Stimulated activated CD8-positive, alpha-beta memory T cell treated with anti-CD3 and anti-CD28 coated beads, Interleukin-12 subunit alpha, Interleukin-12 subunit beta, amount 100 ng/mL, for 4 hours (primary cell): ENCODE measurements around the gene CEACAM20.
"Not testable (repeated sequence)": the region's sequence is repeated elsewhere in the genome, so short reads cannot be mapped to it uniquely, and the experiment has no call there.

ENCODE experiments used
- DNase-seq: peaks from one replicate; pipeline ENCODE4 v3.0.0-alpha.2; 2020; ENCODE audit warnings: low read depth

Gene CEACAM20

DNA sequence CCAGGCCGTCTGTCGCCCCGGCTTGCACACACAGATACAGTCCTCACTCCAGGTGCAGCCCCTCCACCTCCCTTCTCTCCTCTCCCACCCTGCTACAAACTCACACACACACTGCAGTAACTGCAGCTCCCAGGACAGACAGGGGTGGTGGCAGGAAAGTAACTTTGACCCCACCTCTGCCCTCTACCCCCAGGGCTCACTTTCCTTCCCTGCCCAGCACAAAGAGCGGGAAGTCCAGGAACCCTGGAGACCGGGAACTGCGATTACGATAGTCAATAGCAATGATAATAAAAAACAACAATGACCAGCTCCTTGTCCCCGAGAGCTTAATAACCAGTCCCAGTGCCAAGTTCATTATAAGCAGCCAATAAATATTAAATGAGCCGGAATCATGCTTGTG, at the start of gene CEACAM20:
TSS of gene CEACAM20 (minus strand) at position 140 of the 400 bp plus-strand sequence. CDS start 166 bp downstream, outside the sequence.
- DNase-seq: no peak

DNA sequence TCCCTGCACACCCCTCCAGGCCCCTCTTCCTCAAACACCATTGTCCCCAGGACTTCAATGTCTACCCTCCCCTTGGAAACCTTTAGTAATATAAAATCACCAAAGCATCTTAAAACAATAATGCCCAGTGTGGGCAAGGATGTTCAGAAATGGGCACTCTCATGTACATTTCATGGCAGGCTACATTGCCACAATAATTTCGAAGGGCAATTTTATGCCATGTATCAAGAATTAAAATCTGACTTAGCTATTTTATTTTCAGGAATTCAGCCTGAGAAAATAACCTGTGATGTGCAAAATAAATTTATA, 48.0 kb upstream of the CEACAM20 start:
- no peak for DNase-seq

DNA sequence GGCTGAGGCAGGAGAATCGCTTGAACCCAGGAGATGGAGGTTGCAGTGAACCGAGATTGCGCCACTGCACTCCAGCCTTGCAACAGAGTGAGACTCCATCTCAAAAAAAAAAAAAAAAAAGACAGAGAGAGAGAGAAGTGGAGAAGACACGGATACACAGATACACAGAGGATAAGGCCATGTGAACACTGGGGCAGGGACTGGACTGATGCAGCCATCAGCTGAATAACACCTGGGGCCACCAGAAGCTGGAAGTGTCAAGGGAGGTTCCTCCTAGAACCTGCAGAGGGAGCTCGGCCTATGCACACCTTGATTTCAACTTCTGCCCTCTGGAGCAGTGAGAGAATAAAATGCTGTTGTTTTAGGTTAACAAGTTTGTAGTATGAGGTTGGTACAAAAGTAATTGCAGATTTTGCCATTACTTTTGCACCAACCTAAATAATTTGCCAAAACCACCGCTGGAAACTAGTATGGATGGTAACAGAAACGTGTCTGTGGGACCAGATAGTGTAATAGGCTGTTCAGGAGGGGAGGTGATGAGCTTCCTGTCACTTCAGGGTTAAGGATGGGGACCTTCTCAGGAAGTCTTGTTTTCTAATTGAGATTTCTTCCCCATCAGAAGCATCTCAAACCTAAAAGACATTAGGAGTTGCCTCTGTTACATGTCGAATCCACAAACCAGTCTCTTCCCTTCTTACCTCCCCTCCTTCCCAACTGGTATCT, 47.5 kb upstream of the CEACAM20 start:
- DNase-seq: no peak

DNA sequence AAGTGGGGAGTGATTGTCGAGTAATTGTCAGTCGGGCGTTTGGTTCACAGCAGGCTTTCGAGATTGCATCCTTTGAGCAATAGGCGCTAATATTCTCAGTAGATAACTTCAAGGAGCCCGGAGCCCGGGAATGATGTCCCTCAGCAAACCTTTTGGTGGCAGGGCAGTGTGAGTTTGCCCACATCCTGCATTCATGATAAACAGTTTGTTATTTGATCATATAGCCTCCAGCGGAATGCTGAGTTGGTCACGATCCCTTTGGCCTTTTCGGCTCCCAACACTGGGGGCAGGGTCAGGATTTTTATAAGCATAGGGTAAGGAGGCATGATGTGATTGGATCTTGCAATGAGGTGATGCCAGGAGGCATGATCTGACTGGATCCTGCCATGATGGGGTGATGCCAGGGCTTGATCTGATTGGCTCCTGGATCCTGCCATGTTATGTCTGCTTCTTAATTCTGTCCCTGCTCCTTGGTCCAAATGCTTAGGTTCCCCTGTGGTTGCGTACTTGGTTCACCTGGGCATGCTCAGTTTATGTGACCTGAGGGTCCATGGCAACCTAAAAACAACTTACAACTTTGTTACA, 45.7 kb upstream of the CEACAM20 start:
- DNase-seq: no peak

DNA sequence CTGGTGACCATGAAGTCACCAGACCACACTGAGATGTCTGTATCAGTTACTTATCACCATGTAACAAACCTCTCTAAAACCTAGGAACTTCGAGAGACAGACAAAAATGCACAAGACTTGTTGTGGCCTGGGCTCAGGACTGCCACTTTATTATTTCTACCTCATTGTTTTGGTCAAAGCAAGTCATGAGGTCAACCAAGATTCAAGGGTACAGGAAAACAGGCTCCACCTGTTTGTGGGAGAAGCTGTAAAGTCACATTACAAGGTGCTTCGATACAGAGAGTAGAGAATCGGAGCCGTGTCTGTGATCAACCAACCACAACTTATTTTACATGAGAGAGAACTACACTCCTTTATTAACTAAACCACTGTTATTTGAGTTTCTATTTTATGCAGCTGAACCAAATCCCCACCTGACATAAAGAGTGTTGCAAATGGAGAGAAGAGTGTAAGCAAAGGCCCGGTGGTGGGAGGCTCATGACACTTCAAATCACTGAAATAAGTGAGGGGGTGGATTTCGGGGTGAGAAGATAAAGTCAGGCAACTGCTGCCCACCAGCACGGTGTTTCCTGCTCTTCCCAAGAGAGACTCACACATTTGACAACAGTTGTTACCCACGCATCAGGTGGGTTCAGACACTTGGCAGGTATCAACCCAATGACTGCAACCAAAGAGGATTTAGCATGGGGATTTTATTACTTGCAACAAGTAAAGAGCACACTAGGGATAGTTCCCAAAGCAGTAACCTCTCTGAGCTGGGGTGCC, 44.9 kb upstream of the CEACAM20 start:
- DNase-seq: no peak

DNA sequence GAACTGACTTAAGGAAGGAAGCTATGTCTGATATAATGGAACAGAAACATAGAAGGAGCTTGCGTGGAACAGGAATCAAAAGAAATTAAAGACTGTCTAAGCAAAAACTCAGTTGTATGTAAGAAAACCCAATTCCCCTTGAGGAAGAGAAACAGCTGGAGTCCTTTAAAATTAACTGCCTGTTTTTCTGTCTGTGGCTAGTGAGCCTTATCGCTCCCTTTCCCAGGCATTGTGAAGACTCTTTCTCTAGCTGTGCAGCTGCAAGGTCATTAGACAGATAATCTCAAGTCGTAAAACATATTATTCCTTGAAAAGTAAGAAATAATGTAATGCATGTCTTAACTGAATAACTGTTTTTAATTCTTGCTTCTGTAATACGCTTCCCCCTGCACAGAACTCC, 44.2 kb upstream of the CEACAM20 start:
- DNase-seq: no peak

DNA sequence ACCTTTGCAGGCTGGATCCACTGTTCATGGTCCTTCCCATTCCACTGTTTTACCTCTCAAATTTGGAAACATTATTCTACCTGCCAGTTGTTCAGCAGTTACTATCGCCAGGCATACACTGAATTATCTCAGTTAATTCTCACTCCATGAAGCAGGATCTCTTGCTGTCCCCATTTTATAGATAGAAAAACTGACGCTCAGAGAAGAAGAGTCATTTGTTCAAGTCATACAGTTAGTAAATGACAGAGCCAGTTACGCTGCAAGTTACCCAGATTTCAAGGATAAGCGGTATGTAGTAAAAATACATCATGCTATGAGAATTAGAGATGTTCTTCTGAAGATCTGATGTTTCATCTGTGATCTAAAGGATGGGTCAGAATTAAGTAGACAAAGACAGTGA, 43.7 kb upstream of the CEACAM20 start:
- DNase-seq: no peak

DNA sequence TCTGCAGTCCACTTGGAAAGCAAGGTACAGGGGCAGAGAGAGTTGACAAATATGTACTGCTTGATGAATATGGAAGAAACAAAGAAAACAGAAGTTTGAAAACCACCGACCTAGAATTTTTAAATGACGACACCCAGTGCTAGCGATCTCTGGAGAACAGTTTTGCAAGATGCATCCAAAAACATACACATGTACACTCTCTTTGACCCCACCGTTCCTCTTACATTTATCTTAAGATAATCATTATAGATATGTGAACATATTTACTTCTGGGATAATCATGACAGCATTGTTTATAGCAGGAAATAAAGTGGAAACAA, 43.1 kb upstream of the CEACAM20 start:
- no peak for DNase-seq

DNA sequence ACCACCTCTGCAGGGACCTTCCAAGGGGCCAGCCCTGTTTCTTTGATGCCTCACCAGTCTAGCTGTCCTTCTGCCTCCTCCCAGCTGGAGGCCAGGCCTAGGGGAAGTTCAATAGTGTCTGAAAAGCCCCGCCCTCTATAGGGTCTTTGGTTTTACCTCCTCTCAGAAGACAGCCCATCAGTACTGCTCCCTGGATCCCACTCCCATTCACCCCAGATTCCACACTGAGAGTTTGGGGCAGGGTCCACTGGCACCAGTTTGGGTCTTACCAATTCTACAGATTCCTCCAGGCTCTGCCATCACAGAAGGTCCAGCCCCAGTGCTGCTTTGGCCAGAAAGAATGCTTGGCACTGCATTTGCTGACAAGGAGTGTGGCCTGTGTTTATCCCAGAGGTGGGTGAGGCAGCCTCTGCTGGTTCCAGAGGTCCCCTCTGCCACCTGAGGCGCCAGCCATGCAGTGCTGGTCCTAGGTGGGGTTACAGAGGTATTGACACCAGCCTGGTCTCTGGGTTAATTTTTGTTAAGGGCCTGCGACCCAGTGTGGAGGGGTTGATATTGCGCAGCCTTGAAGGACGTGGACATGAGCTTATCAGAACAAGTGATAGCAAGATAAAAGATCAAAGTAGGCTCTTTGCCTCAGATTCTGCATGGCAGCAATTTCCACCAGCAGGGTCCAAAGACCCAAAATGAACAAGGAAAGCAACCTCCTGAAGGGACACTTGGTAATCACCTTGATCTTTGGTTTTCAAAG, 42.5 kb upstream of the CEACAM20 start:
- no peak for DNase-seq

DNA sequence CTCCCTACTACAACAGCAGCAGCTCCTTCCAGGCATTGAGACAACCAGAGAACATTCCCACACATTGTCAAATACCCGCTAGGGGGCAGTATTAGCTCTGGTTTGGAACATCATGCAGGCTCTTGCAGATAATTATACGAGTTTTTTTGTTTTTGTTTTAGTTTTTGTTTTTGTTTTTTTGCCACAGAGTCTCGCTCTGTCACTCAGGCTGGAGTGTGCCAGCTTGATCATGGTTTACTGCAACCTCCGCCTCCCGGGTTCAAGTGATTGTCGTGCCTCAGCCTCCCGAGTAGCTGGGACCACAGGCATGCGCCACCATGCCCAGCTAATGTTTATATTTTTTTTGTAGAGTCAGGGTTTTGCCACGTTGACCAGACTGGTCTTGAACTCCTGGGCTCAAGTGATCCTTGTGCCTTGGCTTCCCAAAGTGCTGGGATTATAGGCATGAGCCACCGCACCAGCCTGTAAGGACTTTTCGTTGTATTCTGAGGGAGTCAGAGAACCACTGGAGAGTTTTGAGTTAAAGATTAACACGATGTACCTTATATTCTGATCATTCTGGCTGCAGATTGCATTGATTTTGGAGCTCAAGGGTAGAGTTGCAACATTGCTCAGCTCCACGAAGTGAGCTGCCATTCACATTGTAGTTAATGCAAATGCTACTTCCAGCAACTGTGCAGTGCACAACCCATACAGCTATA, 41.7 kb upstream of the CEACAM20 start:
- DNase-seq: no peak

DNA sequence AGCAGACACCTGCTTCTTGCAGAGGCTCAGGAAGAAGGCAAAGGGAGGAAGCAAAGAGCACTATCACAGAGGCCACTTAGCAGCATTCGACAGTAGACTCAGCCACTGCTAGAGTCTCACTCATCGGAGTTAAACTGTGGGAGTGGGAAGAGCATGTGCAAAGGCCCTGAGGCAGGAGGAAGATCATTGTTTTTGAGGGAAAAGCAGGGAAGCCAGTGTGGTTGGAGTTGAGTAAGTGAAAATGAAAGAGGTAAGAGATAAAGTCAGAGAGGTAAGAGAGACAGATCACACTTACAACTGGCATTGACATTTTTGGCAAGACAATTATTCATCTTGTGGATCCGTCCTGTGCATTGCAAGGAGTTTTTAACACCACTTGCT, 41.1 kb upstream of the CEACAM20 start:
- DNase-seq: no peak

DNA sequence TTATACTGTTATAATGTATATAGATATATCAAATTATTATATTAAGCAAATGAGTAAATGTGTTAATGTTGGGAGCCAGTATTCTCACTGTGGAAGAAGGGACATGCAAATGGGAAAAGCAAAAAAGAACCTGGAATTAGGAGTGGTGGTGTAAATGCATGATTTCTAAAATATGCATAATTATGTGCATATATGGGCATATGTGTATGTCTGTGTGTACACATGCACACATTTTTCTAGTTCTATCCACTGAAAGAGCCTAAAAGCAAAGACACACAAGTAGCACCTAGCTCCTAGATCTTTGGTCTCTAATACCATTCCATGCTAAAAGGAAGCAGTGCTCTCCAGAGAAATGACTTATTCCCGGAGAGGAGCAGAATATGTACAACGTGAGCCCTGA, 38.3 kb upstream of the CEACAM20 start:
- DNase-seq: no peak

DNA sequence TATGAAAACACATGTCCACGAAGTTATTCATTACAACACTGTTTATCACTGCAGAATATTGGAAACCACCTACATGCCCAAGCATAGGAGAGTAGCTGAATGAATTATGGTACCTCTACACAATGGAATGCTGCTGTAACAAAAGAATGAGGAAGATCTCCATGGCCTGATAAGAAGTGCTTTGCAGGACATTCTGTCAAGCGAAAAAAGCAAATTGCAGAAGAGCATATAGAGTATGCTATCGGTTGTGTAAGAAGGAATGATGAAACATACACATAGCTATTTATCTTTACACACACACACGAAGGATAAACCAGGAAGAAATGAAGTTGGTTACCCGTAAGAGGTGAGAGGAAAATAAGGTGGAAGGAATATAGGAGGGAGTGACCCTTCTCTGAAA, 37.5 kb upstream of the CEACAM20 start:
- DNase-seq: no peak

DNA sequence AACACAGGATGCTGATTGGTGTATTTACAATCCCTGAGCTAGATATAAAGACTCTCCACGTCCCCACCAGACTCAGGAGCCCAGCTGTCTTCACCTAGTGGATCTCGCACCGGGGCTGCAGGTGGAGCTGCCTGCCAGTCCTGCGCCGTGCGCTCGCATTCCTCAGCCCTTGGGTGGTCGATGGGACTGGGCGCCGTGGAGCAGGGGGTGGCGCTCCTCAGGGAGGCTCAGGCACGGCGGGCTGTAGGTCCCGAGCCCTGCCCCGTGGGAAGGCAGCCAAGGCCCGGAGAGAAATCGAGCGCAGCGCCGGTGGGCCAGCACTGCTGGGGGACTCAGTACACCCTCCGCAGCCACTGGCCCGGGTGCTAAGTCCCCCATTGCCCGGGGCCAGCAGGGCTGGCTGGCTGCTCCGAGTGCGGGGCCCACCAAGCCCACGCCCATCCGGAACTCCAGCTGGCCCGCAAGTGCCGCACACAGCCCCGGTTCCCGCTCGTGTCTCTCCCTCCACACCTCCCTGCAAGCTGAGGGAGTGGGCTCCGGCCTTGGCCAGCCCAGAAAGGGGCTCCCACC, 33.7 kb upstream of the CEACAM20 start:
- not testable (repeated sequence) for DNase-seq

DNA sequence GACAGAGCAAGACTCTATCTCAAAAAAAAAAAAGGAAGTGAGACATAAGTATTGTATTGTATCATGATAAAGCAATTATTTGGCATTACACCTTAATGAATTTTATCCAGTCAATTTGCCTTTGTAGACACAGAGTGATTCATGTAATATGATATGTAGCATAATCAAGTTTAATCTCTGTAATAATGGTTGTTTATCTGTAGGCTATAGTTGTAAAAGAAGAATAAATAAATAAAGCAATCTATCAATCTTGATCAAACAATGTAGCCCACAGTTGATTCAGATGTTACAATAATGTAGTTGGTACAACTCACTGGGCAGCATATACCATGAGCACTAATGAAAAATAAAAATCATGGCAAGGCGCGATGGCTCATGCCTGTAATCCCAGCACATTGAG, 28.5 kb upstream of the CEACAM20 start:
- no peak for DNase-seq

DNA sequence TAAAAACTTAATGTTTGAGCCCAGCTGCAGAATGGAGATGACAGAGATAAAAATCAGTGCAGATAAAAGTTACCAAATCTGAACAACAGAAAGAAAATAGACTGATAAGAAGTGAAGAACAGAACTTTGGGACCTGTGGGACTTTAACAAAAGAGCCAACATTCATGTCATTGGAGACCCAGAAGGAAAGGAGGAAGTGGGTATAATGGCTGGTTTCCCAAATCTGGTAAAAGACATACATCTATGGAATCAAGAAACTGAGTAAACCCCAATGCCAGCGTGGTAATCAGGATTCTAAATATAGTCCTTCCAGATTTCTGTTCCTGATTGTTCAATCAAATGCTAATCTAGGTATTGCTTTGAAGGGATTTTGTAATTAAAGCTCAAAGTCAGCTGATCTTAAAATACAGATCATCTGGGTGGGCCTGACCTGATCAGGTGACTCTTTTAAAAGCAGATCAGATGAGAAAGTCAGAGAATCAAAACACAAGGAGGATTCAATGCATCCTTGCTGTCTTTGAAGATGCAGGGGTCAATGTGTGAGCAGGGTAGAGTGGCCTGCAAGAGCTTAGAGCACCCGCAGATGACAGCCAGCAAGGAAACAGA, 25.3 kb upstream of the CEACAM20 start:
- DNase-seq: no peak

DNA sequence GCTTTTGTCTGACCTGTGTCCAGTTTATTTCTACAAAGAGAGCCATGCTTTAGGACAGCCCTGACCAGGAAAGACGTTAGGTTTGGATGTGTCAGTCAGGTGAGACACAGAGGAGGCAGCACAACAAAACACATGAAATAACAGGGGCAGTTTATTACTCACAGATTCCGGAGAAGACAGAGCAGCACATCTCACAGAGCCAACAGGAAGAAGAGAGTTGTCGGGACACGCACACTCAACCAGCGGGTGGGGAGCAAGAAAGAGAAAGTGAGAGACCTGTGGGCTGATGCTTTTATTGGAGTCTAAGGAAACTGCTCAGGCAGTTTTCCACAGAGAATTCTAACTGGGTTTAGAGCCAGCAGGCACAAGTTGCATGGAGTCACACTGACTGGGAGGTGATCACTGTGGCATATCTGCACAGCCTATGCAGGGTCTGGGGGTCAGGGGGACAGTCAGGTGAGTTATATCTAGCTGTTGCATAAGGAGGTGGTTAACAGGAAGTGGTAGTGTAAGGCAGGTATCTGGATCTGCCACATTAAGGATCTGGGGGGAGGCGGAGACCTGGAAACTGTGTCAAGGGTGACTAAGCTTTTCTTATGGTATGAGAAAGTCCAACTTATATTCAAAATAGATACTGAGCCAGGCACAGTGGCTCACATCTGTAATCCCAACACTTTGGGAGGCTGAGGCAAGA, 24.1 kb upstream of the CEACAM20 start:
- DNase-seq: no peak

DNA sequence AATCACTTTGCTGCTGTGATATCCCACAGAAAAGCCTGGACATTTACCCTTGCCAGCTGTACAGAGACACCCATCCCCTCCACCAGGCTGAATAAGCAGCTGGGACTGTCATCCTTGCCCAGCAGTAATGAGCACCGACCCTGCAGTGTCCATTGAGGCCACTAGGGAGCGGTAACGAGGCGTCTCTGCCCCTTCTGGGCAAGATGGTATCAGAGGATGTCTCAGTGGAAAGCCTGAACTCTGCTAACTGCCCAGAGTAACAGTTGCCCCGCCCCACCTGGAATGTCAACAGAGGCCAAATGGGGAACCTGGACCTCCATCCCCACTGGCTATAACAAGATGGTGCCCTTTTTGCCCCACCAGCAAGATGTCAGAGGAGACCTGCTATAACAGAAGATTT, 22.8 kb upstream of the CEACAM20 start:
- DNase-seq: no peak

DNA sequence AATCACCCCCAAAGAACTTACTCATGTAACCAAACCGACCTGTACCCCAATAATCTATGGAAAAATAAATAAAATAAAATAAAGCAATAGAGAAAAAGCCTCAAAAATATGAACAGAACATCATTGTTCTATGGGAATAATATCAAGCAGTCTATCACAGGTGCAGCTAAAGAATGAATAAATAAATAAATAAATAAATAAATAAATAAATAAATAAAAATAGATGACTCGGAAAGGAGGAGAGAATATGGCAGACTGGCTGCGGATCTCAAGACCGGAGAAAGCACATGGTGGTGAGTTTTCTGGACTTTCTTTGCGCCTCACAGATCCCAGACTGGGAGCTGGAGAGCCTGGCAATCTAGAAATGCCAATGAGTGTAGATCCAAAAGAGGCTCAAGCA, 22.4 kb upstream of the CEACAM20 start:
- no peak for DNase-seq

DNA sequence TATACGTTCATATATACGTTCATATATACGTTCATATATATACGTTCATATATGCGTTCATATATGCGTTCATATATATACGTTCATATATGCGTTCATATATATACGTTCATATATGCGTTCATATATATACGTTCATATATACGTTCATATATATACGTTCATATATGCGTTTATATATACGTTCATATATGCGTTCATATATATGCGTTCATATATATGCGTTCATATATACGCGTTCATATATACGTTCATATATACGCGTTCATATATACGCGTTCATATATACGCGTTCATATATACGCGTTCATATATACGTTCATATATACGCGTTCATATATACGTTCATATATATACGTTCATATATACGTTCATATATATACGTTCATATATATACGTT, 21.5 kb upstream of the CEACAM20 start:
- not testable (repeated sequence) for DNase-seq

DNA sequence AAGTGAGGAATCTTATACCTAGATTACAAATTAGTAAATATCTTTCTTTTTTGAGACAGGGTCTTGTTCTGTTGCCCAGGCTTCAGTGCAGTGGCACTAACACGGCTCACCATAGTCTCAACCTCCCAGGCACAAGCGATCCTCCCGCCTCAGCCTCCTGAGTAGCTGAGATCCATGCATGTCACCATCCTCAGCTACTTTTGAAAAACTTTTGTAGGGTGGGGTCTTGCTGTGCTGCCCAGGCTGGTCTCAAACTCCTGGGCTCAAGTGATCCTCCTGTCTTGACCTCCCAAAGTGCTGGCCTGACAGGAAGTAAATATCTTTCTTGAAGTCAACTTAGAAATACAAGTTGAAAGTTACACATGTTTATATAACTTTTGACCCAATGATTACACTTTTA, 20.0 kb upstream of the CEACAM20 start:
- no peak for DNase-seq
